HCT116 (cell line): ENCODE results near the gene ZNF207. TPM values are rescaled to one million over a fixed set of nuclear protein-coding genes. Genes with fewer than 3 reads are reported as not detected.

ENCODE experiments used
- ATAC-seq: fragments of 200-7000 bp; cut with Tn5 transposase; 2 replicates; pipeline ENCODE4 v1.9.1; 2020; ENCODE audit warnings: mild to moderate bottlenecking, moderate library complexity
- BruUV-seq: library from RNA; stranded (reverse); fragments of 400-500 nt; replicated peaks from 2 replicates; lab custom pipeline; 2021; lab: Mats Ljungman, UMichigan
- CTCF ChIA-PET: fragments of 300-600 bp; sonication (Branson Sonifier 250); formaldehyde crosslinking; loops from one replicate; lab custom pipeline; 2021; ENCODE audit warnings: antibody characterized with exemption; lab: Charles Lee
- POLR2A ChIA-PET: fragments of 300-600, 350-600 bp; sonication (Branson Sonifier 250); formaldehyde crosslinking; loops from one replicate; lab custom pipeline; 2021; ENCODE audit warnings: antibody characterized with exemption; lab: Charles Lee
- RAD21 ChIA-PET, 2 experiments: fragments of 300-600 bp; sonication (Branson Sonifier 250); formaldehyde crosslinking; loops; one replicate each; lab custom pipeline; 2023; ENCODE audit warnings: low total read pairs in 2 of 2; ENCODE audit not compliant: uncharacterized antibody in 2 of 2, unreplicated experiment in 2 of 2, low non-redundant PET in 1 of 2; lab: Charles Lee
- DNase-seq: peaks from one replicate; pipeline ENCODE4 v3.0.0-alpha.2; 2010; ENCODE audit warnings: low read depth, low spot score
- H2AFZ ChIP-seq: fragments of 200-600 bp; shearing (Covaris generic), sonication (generic); 2 replicates; pipeline ENCODE4 v1.6.1; 2017; ENCODE audit warnings: low read depth, mixed run types, mixed read lengths, antibody characterized with exemption, low read length; ENCODE audit not compliant: poor library complexity, severe bottlenecking
- H3K27ac ChIP-seq: 2 replicates; pipeline ENCODE4 v1.5.1; 2012; ENCODE audit warnings: low read depth, low read length
- H3K27me3 ChIP-seq: fragments of 200-600 bp; sonication (generic); 2 replicates; pipeline ENCODE4 v1.6.1; 2016; ENCODE audit warnings: mixed run types, low read length, mixed read lengths; ENCODE audit not compliant: insufficient read depth
- H3K36me3 ChIP-seq, 2 experiments: fragments of 200-500 bp in 1 of 2; fragments of 200-600 bp in 1 of 2; sonication (Bioruptor generic) in 1 of 2; sonication (generic) in 1 of 2; 2 replicates each; pipeline versions ENCODE4 v1.5.1 to v1.6.1; 2014 to 2016; ENCODE audit warnings: low read length in 2 of 2, inconsistent platforms in 1 of 2, mixed read lengths in 1 of 2, mixed run types in 1 of 2; ENCODE audit not compliant: insufficient read depth in 2 of 2, control insufficient read depth in 1 of 2
- H3K4me1 ChIP-seq, 2 experiments: fragments of 200-600 bp in 1 of 2; sonication (generic) in 1 of 2; 2 replicates each; pipeline versions ENCODE4 v1.5.1 to v1.6.1; 2012 to 2017; ENCODE audit warnings: low read length in 2 of 2, inconsistent platforms in 1 of 2, mild to moderate bottlenecking in 1 of 2, mixed read lengths in 1 of 2, mixed run types in 1 of 2, moderate library complexity in 1 of 2; ENCODE audit not compliant: insufficient read depth in 2 of 2, control insufficient read depth in 1 of 2
- H3K4me2 ChIP-seq: fragments of 200-600 bp; sonication (generic); 2 replicates; pipeline ENCODE4 v1.6.1; 2017; ENCODE audit warnings: mixed run types, low read length, mixed read lengths
- H3K4me3 ChIP-seq, 2 experiments: fragments of 200-600 bp in 1 of 2; sonication (generic) in 1 of 2; replicated peaks in 1 of 2; 2 replicates each; pipeline ENCODE4 v1.5.1; 2011 to 2016; ENCODE audit warnings: low read length in 2 of 2, control low read depth in 1 of 2, low read depth in 1 of 2, mild to moderate bottlenecking in 1 of 2, mixed read lengths in 1 of 2, mixed run types in 1 of 2
- H3K79me2 ChIP-seq: fragments of 200-600 bp; sonication (generic); 2 replicates; pipeline ENCODE4 v1.6.1; 2017; ENCODE audit warnings: mild to moderate bottlenecking, mixed run types, low read length, moderate library complexity, mixed read lengths; ENCODE audit not compliant: insufficient read depth
- H3K9ac ChIP-seq: fragments of 200-600 bp; sonication (generic); 2 replicates; pipeline ENCODE4 v1.6.1; 2016; ENCODE audit warnings: low read length, mixed read lengths
- H3K9me2 ChIP-seq: fragments of 200-600 bp; sonication (generic), shearing (Covaris generic); 2 replicates; pipeline ENCODE4 v1.6.1; 2017; ENCODE audit warnings: mixed run types, mild to moderate bottlenecking, moderate library complexity; ENCODE audit not compliant: insufficient read depth
- H3K9me3 ChIP-seq, 2 experiments: fragments of 200-500 bp in 1 of 2; fragments of 200-600 bp in 1 of 2; sonication (Bioruptor generic) in 1 of 2; sonication (generic) in 1 of 2; 2 replicates each; pipeline ENCODE4 v1.6.1; 2014 to 2017; ENCODE audit warnings: low read length in 2 of 2, mixed read lengths in 2 of 2, inconsistent platforms in 1 of 2, low read depth in 1 of 2, mild to moderate bottlenecking in 1 of 2, mixed run types in 1 of 2, moderate library complexity in 1 of 2; ENCODE audit not compliant: control insufficient read depth in 1 of 2, insufficient read depth in 1 of 2
- H4K20me1 ChIP-seq: fragments of 200-600 bp; sonication (generic), shearing (Covaris generic); 2 replicates; pipeline ENCODE4 v1.6.1; 2017; ENCODE audit warnings: mixed run types, mild to moderate bottlenecking, moderate library complexity; ENCODE audit not compliant: insufficient read depth
- ATF3 ChIP-seq: IDR thresholded peaks from 2 replicates; pipeline ENCODE4 v1.6.1; 2012
- CEBPB ChIP-seq: IDR thresholded peaks from 2 replicates; pipeline ENCODE4 v1.6.1; 2012; ENCODE audit warnings: low read depth
- EGR1 ChIP-seq: IDR thresholded peaks from 2 replicates; pipeline ENCODE4 v1.6.1; 2012; ENCODE audit warnings: low read depth
- ELF1 ChIP-seq: IDR thresholded peaks from 2 replicates; pipeline ENCODE4 v1.6.1; 2012; ENCODE audit warnings: low read depth, borderline replicate concordance
- EZH2 ChIP-seq: fragments of 200-600 bp; sonication (generic); IDR thresholded peaks from 2 replicates; pipeline ENCODE4 v1.6.1; 2017; ENCODE audit warnings: antibody characterized with exemption, mixed run types
- FOSL1 ChIP-seq: IDR thresholded peaks from 2 replicates; pipeline ENCODE4 v1.6.1; 2012; ENCODE audit warnings: low read depth
- JUND ChIP-seq: IDR thresholded peaks from 2 replicates; pipeline ENCODE4 v1.6.1; 2012
- POLR2AphosphoS5 ChIP-seq: IDR thresholded peaks from 2 replicates; pipeline ENCODE4 v1.6.1; 2011; ENCODE audit warnings: mild to moderate bottlenecking, low read depth, low read length, moderate library complexity
- RAD21 ChIP-seq: IDR thresholded peaks from 2 replicates; pipeline ENCODE4 v1.6.1; 2012; ENCODE audit warnings: low read depth, mild to moderate bottlenecking
- TCF7L2 ChIP-seq: IDR thresholded peaks from 2 replicates; pipeline ENCODE4 v1.7.0; 2011; ENCODE audit warnings: borderline replicate concordance, inconsistent platforms; ENCODE audit not compliant: insufficient read depth, insufficient read length; ENCODE audit errors: extremely low read depth
- YY1 ChIP-seq: IDR thresholded peaks from 2 replicates; pipeline ENCODE4 v1.6.1; 2011; ENCODE audit warnings: low read length, low read depth, moderate library complexity, mild to moderate bottlenecking; ENCODE audit not compliant: insufficient replicate concordance; ENCODE audit errors: extremely low read depth
- ZFX ChIP-seq: fragments of 450-650 bp; IDR thresholded peaks from 2 replicates; pipeline ENCODE4 v1.6.1; 2017
- ZNF274 ChIP-seq: fragments of 200-500 bp; sonication (Bioruptor generic); IDR thresholded peaks from 2 replicates; pipeline ENCODE4 v1.6.1; 2014; ENCODE audit warnings: mild to moderate bottlenecking, low read depth, low read length, inconsistent platforms
- intact Hi-C: fragments of 100-400 bp; cut with micrococcal nuclease; formaldehyde crosslinking; loops from 2 replicates; pipeline ENCODE4 v1.10.0; 2022
- total RNA-seq: library from RNA; stranded (reverse); gene quantifications from one replicate; pipeline ENCODE4 v1.2.1, GENCODE V29; 2021; ENCODE audit not compliant: unreplicated experiment
- TF ChIP-seq, protein P1 (sequence below): IDR thresholded peaks from 2 replicates; pipeline ENCODE4 v1.6.1; 2012; ENCODE audit warnings: low read depth
- TF ChIP-seq, protein P2 (sequence below): IDR thresholded peaks from 2 replicates; pipeline ENCODE4 v1.6.1; 2011; ENCODE audit warnings: mild to moderate bottlenecking, low read length, moderate library complexity; ENCODE audit not compliant: insufficient replicate concordance; ENCODE audit errors: extremely low read depth

ZNF207 gene
- total RNA-seq, 1 experiment from 2014 or later, result 181 TPM

- intact Hi-C loops, result no loop called here
- ChIA-PET RAD21 (no interaction called here), CTCF (no interaction called here), POLR2A (no interaction called here)
- Histone ChIP-seq H3K4me2 (no peak overlapping the region), H3K36me3 (no peaks in the 10 kb centered on the region), H3K79me2 (no peaks in the 10 kb centered on the region), H3K9me2 (no peaks in the 10 kb centered on the region), H3K27ac (no peak overlapping the region), H3K4me1 (no peaks in the 10 kb centered on the region), H3K27me3 (no peaks in the 10 kb centered on the region), H3K9me3 (no peaks in the 10 kb centered on the region), H2AFZ (no peak overlapping the region), H3K4me3 (no peak overlapping the region), H3K9ac (no peak overlapping the region), H4K20me1 (no peaks in the 10 kb centered on the region)
- no TSS peak for BruUV-seq
- DNase-seq, result no peak
- ATAC-seq, result no peak
- TF ChIP-seq, protein P1, sequence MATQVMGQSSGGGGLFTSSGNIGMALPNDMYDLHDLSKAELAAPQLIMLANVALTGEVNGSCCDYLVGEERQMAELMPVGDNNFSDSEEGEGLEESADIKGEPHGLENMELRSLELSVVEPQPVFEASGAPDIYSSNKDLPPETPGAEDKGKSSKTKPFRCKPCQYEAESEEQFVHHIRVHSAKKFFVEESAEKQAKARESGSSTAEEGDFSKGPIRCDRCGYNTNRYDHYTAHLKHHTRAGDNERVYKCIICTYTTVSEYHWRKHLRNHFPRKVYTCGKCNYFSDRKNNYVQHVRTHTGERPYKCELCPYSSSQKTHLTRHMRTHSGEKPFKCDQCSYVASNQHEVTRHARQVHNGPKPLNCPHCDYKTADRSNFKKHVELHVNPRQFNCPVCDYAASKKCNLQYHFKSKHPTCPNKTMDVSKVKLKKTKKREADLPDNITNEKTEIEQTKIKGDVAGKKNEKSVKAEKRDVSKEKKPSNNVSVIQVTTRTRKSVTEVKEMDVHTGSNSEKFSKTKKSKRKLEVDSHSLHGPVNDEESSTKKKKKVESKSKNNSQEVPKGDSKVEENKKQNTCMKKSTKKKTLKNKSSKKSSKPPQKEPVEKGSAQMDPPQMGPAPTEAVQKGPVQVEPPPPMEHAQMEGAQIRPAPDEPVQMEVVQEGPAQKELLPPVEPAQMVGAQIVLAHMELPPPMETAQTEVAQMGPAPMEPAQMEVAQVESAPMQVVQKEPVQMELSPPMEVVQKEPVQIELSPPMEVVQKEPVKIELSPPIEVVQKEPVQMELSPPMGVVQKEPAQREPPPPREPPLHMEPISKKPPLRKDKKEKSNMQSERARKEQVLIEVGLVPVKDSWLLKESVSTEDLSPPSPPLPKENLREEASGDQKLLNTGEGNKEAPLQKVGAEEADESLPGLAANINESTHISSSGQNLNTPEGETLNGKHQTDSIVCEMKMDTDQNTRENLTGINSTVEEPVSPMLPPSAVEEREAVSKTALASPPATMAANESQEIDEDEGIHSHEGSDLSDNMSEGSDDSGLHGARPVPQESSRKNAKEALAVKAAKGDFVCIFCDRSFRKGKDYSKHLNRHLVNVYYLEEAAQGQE, result no peak
- no peak for TF ChIP-seq EZH2
- TF ChIP-seq TCF7L2, result no peak
- TF ChIP-seq RAD21, result no peak
- TF ChIP-seq ELF1, result no peak
- TF ChIP-seq ZFX, result no peak
- TF ChIP-seq POLR2AphosphoS5, result no peak
- no peak for TF ChIP-seq JUND
- TF ChIP-seq, protein P2, sequence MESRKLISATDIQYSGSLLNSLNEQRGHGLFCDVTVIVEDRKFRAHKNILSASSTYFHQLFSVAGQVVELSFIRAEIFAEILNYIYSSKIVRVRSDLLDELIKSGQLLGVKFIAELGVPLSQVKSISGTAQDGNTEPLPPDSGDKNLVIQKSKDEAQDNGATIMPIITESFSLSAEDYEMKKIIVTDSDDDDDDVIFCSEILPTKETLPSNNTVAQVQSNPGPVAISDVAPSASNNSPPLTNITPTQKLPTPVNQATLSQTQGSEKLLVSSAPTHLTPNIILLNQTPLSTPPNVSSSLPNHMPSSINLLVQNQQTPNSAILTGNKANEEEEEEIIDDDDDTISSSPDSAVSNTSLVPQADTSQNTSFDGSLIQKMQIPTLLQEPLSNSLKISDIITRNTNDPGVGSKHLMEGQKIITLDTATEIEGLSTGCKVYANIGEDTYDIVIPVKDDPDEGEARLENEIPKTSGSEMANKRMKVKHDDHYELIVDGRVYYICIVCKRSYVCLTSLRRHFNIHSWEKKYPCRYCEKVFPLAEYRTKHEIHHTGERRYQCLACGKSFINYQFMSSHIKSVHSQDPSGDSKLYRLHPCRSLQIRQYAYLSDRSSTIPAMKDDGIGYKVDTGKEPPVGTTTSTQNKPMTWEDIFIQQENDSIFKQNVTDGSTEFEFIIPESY, result no peak
- no peak for TF ChIP-seq YY1
- TF ChIP-seq ATF3, result no peak
- TF ChIP-seq EGR1, result no peak
- no peak for TF ChIP-seq CEBPB
- TF ChIP-seq ZNF274, result no peak
- TF ChIP-seq FOSL1, result no peak
Observed at GRCh38 chr17:32323046-32323445, 26.9 kb upstream of the ZNF207 start.
